ENCODE measurements around the gene MYO1G. TPM values are rescaled to one million over a fixed set of nuclear protein-coding genes. Genes with fewer than 3 reads are reported as not detected.

MYO1G gene
- total and polyA plus RNA-seq, 5 donors, result 0.70 to 3.0 (median 2.2) TPM

DNA sequence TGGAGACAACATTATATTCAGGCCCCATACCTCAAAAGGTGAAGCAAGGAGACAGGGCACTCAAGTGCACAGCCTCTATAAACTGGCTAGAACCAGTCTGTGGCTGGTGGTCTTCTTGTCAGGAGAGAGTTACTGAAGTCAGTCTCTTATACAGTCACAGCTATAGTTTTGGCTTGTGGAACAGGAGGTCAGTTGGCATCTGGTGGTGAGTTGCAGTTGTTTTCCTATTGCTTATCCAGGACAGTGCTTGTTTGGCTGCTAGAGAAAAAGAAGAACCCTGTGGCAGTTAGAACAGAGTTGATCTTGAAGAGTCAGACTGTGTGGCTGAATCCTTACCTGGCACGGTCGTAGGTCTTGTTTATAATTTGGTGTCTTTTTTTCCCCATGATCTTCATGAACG lies 38.4 kb upstream of the MYO1G start:
- H3K27ac ChIP-seq (ENCODE audit: low read length), result no peak overlapping the region
- intact Hi-C loops (cut with DNase I), result no loop called here
- ATAC-seq, result no peak

DNA sequence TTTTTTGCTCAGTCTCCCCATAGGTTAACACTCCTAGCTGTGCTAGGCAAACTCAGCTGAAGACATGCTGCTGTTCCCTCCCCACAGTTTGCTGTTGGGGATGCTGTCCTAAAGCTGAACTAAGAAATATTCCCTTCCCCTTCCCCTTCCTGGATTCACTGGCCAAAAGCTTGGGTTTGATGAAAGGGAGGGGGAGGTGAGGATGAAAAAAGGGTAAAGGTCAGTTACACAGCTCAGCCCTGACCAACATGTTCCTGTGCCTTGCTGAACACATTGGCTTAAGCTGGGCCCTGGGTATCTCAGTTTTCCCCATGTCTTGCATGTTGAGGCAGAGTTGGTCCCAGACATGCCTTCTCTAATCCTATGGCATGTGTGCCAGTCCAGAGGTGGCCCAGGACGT lies 36.5 kb upstream of the MYO1G start:
- H3K27me3 ChIP-seq (ENCODE audit: control insufficient read depth, insufficient read depth), result no peaks in the 10 kb centered on the region
- H3K9me3 ChIP-seq (ENCODE audit: control insufficient read depth, low read length), result no peaks in the 10 kb centered on the region
- DNase-seq (no peak), ATAC-seq (peak; percentile 34 to 41)
- no peak overlapping the region for H3K4me3 ChIP-seq (ENCODE audit: low read length)
- 83% methylated on average over 1 of the region's 1 CpG for WGBS
- intact Hi-C loops (cut with DNase I), result no loop called here
- no peak overlapping the region for H3K27ac ChIP-seq (ENCODE audit: low read length)
- H3K4me1 ChIP-seq (ENCODE audit: control insufficient read depth, insufficient read depth, low read length), result peaks cover 2% of the 10 kb centered on the region

More for the DNA sequence above, 38.4 kb upstream of the MYO1G start:
- Histone ChIP-seq H3K27me3 (ENCODE audit: control insufficient read depth, insufficient read depth) (no peaks in the 10 kb centered on the region), H3K9me3 (ENCODE audit: control insufficient read depth, low read length) (no peaks in the 10 kb centered on the region), H3K4me1 (ENCODE audit: control insufficient read depth, insufficient read depth, low read length) (peaks cover 2% of the 10 kb centered on the region), H3K4me3 (ENCODE audit: low read length) (no peak overlapping the region)
- 63% methylated on average over 3 of the region's 3 CpGs for WGBS
- no peak for DNase-seq

DNA sequence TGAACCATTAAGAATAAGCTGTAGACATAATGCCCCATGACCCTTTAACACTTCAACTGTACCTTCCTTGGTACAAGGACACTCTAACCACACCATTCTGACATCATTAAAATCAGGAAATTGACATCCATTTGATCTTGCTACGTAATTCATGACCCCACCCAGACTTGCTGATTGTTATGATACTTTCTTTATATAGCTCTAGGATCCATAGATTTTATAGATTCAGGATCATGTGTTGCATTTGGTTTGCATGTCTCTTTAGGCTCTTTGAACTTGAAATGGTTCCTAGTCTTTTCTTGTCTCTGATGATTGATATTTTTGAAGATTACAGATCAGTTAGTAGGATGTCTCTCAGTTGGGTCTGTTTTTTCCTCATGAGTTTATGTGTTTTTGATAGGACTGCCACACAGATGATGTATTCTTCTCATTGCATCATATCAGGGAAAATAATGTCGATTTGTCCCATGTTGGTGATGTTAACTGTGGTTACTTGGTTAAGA lies 34.7 kb upstream of the MYO1G start:
- DNase-seq, result no peak
- H3K9me3 ChIP-seq (ENCODE audit: control insufficient read depth, low read length), result no peaks in the 10 kb centered on the region
- intact Hi-C loops (cut with DNase I), result no loop called here
- H3K27me3 ChIP-seq (ENCODE audit: control insufficient read depth, insufficient read depth), result no peaks in the 10 kb centered on the region
- ATAC-seq, result no peak
- WGBS, result 80% methylated on average over 2 of the region's 2 CpGs
- no peak overlapping the region for H3K27ac ChIP-seq (ENCODE audit: low read length)
- no peak overlapping the region for H3K4me3 ChIP-seq (ENCODE audit: low read length)
- H3K4me1 ChIP-seq (ENCODE audit: control insufficient read depth, insufficient read depth, low read length), result peaks cover 2% of the 10 kb centered on the region

DNA sequence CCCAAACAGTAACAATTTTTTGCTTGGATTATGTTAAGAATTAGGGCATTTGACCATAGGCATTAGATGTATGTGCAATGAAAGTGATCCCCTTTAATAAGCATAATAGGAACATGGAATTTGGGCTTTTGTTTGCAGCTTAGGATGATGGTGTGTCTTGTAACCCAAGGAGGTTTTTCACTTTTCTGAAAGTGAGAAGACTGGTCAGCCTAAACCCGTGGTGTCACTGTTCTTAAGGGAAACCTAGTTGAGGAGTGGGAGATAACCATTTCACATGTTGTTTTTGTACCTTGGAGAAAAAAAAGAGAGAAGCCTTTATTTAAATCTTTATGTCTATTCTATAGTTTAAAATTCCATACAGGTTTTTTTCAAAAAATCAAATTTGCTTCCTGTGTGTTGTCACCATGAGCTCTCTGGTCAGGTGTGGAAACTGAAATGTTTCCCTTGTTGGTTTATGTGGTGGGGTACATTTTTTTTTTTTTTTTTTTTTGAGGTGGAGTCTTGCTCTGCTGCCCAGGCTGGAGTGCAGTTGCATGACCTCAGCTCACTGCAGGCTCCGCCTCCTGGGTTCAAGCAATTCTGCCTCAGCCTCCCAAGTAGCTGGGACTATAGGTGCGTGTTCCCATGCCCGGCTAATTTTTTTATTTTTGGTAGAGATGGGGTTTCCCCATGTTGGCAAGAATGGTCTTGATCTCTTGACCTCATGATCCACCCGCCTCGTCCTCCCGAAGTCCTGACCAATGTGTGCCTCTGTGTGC lies 28.9 kb upstream of the MYO1G start:
- no peak for ATAC-seq
- Histone ChIP-seq H3K27ac (ENCODE audit: low read length) (no peak overlapping the region), H3K27me3 (ENCODE audit: control insufficient read depth, insufficient read depth) (no peaks in the 10 kb centered on the region), H3K9me3 (ENCODE audit: control insufficient read depth, low read length) (no peaks in the 10 kb centered on the region), H3K4me1 (ENCODE audit: control insufficient read depth, insufficient read depth, low read length) (peaks cover 3% of the 10 kb centered on the region), H3K4me3 (ENCODE audit: low read length) (no peak overlapping the region)
- intact Hi-C loops (cut with DNase I), result no loop called here
- 96% methylated on average over 7 of the region's 7 CpGs for WGBS
- DNase-seq, result no peak

DNA sequence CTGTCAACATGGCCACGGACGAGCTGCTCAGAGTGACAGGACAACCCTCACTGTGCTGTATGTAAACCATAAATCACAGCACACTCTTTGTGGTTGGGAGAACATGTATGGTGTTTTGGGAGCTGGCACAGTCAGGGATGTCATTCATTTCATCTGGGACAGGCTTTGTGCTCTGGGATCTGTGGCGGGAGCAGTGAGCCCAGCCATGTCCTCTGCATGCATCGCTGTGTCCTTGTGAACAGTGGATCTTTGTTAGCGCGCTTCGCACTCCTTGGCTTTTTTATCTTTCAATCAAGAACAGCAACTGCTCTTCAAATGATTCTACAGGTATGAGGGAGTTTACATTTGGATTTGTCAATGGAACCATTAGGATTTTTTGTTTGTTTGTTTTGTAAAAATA lies 28.3 kb upstream of the MYO1G start:
- Histone ChIP-seq H3K9me3 (ENCODE audit: control insufficient read depth, low read length) (no peaks in the 10 kb centered on the region), H3K27ac (ENCODE audit: low read length) (no peak overlapping the region), H3K4me1 (ENCODE audit: control insufficient read depth, insufficient read depth, low read length) (peaks cover 5% of the 10 kb centered on the region), H3K4me3 (ENCODE audit: low read length) (no peak overlapping the region), H3K27me3 (ENCODE audit: control insufficient read depth, insufficient read depth) (no peaks in the 10 kb centered on the region)
- DNase-seq, result no peak
- no peak for ATAC-seq
- 89% methylated on average over 7 of the region's 7 CpGs for WGBS
- intact Hi-C loops (cut with DNase I), result no loop called here

DNA sequence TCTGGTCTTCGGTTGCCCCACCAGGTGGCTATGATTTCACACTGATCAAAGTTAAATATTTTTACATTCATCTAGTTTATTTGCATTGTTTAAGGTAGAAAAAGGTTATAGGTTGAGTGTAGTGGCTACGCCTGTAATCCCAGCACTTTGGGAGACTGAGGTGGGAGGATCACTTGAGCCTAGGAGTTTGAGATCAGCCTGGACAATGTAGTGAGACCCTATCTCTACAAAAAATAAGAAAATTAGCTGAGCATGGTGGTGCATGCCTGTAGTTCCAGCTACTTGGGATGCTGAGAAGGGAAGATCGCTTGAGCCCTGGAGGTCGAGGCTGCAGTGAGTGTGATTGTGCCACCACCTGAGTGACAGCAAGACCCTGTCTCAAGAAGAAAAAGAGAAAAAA lies 25.0 kb upstream of the MYO1G start:
- H3K27ac ChIP-seq (ENCODE audit: low read length), result no peak overlapping the region
- no peaks in the 10 kb centered on the region for H3K9me3 ChIP-seq (ENCODE audit: control insufficient read depth, low read length)
- H3K4me1 ChIP-seq (ENCODE audit: control insufficient read depth, insufficient read depth, low read length), result peaks cover 10% of the 10 kb centered on the region
- ATAC-seq (no peak), DNase-seq (no peak)
- intact Hi-C loops (cut with DNase I), result no loop called here
- H3K4me3 ChIP-seq (ENCODE audit: low read length), result no peak overlapping the region
- WGBS, result 96% methylated on average over 4 of the region's 4 CpGs
- H3K27me3 ChIP-seq (ENCODE audit: control insufficient read depth, insufficient read depth), result no peaks in the 10 kb centered on the region

DNA sequence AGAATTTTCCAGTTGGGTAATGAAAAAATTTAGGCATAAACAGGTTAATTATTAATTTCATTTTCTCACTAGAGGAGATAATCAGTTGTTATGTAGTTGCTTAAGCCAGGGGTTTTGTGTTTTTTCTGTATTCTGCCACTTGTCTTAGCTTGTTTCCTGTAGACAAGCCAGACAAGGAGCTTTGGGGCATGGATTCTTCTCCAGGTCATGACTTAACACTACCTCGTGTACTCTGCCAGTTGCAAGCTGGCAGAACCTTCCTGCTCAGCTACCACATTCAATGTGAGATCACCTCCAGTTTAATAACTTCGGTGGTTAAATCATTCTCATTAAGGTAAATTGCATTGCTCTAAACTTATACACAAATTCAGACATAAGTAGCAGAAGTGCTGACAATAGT lies 23.0 kb upstream of the MYO1G start:
- Histone ChIP-seq H3K9me3 (ENCODE audit: control insufficient read depth, low read length) (no peaks in the 10 kb centered on the region), H3K4me3 (ENCODE audit: low read length) (no peak overlapping the region), H3K27me3 (ENCODE audit: control insufficient read depth, insufficient read depth) (no peaks in the 10 kb centered on the region), H3K27ac (ENCODE audit: low read length) (no peak overlapping the region), H3K4me1 (ENCODE audit: control insufficient read depth, insufficient read depth, low read length) (peaks cover 10% of the 10 kb centered on the region)
- no peak for DNase-seq
- intact Hi-C loops (cut with DNase I), result no loop called here
- ATAC-seq, result no peak
- 45% methylated on average over 2 of the region's 2 CpGs for WGBS

DNA sequence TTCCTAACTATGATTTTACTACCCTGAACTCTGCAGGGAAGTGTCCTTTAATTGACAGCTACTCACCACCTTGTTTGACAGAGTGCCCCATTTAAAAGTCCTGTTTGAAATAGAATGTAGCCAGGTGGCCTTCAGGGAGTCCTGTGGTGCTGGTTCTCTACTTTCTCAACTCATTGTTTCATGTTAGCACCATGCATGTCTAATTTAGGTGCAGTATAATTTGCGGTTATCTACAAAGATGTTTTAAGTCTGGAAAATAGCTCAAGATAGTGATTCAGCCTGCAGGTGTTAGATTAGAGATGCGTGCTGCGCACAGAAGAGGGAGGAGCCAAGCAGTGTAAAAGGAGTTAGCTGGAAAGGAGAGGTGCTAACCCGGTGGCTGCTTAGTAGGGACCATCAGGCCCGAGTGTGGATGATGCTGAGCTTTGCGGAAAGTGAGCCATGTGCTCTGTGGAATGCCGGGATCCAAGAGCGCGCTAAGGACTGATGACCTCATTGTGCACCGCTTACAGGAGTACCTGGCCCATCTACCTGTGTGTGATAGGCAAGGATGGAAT lies 22.4 kb upstream of the MYO1G start:
- WGBS, result 29% methylated on average over 10 of the region's 10 CpGs
- H3K4me1 ChIP-seq (ENCODE audit: control insufficient read depth, insufficient read depth, low read length), result peaks cover 10% of the 10 kb centered on the region
- peak overlapping the region; percentile 92 for H3K4me3 ChIP-seq (ENCODE audit: low read length)
- DNase-seq, result peak in 1 of 3 donors; percentile 23
- ATAC-seq, result no peak
- H3K9me3 ChIP-seq (ENCODE audit: control insufficient read depth, low read length), result no peaks in the 10 kb centered on the region
- no peaks in the 10 kb centered on the region for H3K27me3 ChIP-seq (ENCODE audit: control insufficient read depth, insufficient read depth)
- intact Hi-C loops (cut with DNase I), result no loop called here
- H3K27ac ChIP-seq (ENCODE audit: low read length), result peak overlapping the region; percentile 44

DNA sequence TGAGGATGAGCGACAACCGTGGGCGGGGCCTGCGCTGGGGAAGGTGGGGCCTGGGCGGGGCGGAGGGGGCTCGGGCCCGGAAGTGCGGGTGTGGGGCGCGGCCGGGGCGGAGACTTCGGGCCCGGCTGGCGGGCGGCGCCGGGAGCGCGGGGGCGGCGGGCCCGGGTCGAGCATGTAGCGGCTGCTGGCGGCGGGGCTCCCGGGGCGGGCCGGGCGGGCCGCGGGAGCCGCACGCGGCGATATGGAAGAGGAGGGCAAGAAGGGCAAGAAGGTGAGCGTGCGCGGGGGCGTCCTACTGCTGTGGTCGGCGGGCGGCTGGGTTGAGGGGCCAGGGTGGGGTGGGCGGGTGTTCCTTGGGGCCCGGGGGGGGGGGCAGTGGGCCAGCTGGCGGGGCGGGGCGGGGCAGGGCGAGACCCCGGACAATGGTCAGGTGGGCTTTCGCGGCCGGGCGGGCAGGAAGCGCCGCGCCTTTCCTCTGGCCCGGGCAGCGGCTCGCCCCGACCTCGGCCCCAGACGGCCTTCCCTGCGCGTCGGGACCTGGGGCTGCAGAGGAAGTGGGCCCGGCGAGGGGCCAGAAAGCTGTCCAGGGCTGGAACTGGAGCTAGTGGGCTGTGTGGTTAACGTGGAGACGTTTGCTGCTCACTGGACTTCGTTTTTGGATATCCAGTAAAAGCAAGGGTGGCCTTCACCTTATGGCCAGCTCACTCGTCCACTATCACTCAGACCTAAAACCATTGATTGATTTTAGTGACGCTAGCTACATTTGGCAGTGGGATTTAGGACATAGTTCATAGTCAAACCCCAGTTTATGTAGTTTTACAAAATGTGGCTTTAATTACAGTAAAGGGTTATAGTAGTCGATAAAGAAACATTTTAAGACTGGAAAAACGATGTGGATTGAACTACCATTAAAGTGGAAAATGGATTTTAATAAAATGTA lies 21.5 kb upstream of the MYO1G start, which contains the start of gene CCM2:
Gene CCM2, plus strand, starts transcription at position 109 of the 940 bp plus-strand sequence. Its CDS starts 133 bp downstream, at position 242.
- DNase-seq (peak; percentile 77 to 90 (median 89)), ATAC-seq (peak; percentile 28 to 67)
- WGBS, result 1% methylated on average over 67 of the region's 77 CpGs
- H3K4me3 ChIP-seq (ENCODE audit: low read length), result peak within 1 kb of the TSS; percentile 92
- intact Hi-C loops (cut with DNase I), result no loop called here
- peaks cover 7% of the 10 kb centered on the region for H3K4me1 ChIP-seq (ENCODE audit: control insufficient read depth, insufficient read depth, low read length)
- H3K27ac ChIP-seq (ENCODE audit: low read length), result peak within 1 kb of the TSS; percentile 85
- H3K9me3 ChIP-seq (ENCODE audit: control insufficient read depth, low read length), result no peaks in the 10 kb centered on the region
- no peaks in the 10 kb centered on the region for H3K27me3 ChIP-seq (ENCODE audit: control insufficient read depth, insufficient read depth)

DNA sequence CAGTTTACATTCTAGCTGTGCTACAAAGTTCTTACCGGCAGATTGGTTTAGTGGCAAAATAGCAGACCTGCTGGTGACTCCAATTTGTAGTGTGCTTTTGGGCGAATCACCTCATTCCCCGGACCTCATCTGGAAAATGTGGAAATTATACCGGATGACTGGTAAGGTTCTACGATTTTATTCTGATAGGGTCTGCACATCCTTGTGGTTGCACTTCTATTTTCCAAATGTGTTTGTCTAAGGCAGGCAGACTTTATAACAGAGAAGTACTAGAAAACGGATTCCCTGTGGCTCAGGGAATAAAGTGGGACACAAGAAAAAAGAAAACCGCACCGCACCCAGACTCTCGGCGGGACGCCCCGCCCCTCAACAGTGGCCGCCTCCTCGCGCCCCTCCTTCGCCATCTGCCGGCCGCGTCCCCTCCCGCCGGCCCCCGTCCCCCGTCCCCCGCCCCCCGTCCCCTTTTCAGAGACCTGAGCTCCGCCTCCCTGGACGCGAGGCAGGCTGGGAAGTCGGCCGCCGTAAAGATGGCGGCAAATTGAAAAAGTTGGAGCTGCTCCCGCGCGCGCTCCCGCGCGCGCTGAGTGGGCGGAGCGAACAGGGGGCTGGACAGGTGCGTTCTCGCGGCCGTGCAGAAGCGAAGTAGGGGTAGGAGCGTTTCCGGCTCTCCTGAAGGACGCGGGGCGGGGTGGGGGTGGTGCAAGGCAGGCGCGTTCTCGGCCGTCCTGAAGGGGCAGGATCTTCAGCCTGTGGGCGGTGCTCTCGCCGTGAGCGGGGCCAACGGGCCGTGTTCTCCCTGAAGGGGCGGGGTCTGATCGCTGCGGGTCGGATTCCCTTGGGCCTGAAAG lies 20.7 kb upstream of the MYO1G start:
- H3K4me3 ChIP-seq (ENCODE audit: low read length), result peak overlapping the region; percentile 92
- intact Hi-C loops (cut with DNase I), result no loop called here
- under 1% methylated on average over 66 of the region's 66 CpGs for WGBS
- no peaks in the 10 kb centered on the region for H3K9me3 ChIP-seq (ENCODE audit: control insufficient read depth, low read length)
- ATAC-seq (peak; percentile 96 to 98), DNase-seq (peak; percentile 99 to 100 (median 100))
- peaks cover 7% of the 10 kb centered on the region for H3K4me1 ChIP-seq (ENCODE audit: control insufficient read depth, insufficient read depth, low read length)
- no peaks in the 10 kb centered on the region for H3K27me3 ChIP-seq (ENCODE audit: control insufficient read depth, insufficient read depth)
- peak overlapping the region; percentile 81 for H3K27ac ChIP-seq (ENCODE audit: low read length)
